HG03439 (cell line): ENCODE measurements around the gene ZNF488.

Experiments
- ATAC-seq: cut with Tn5 transposase; IDR thresholded peaks from one replicate; pipeline ENCODE4 v1.9.1; 2021; ENCODE audit warnings: mild to moderate bottlenecking, moderate library complexity; ENCODE audit not compliant: unreplicated experiment

The ZNF488 gene

GRCh38 chr10:47332371-47332770 is 51.7 kb downstream of the ZNF488 start:
- ATAC-seq, result no peak

GRCh38 chr10:47331954-47332353 is 52.1 kb downstream of the ZNF488 start:
- ATAC-seq, result no peak

- ATAC-seq, result no peak
Observed at GRCh38 chr10:47331491-47331890, 52.6 kb downstream of the ZNF488 start.

- ATAC-seq, result no peak
Observed at GRCh38 chr10:47330804-47331203, 53.3 kb downstream of the ZNF488 start.

GRCh38 chr10:47330366-47330765 is 53.7 kb downstream of the ZNF488 start:
- ATAC-seq, result no peak

GRCh38 chr10:47329855-47330254 is 54.2 kb downstream of the ZNF488 start:
- ATAC-seq, result no peak

GRCh38 chr10:47326927-47327330 is 57.2 kb downstream of the ZNF488 start:
- ATAC-seq, result no peak

- no peak for ATAC-seq
Observed at GRCh38 chr10:47326306-47326926, 57.7 kb downstream of the ZNF488 start.

- no peak for ATAC-seq
Observed at GRCh38 chr10:47325303-47326291, 58.5 kb downstream of the ZNF488 start.

- ATAC-seq, result no peak
Observed at GRCh38 chr10:47323636-47324296, 60.3 kb downstream of the ZNF488 start.

- no peak for ATAC-seq
Observed at GRCh38 chr10:47323087-47323486, 61.0 kb downstream of the ZNF488 start.

- no peak for ATAC-seq
Observed at GRCh38 chr10:47322300-47323061, 61.6 kb downstream of the ZNF488 start, which contains the start of gene GDF2. Gene GDF2, plus strand, starts transcription at chr10:47322454. Its CDS starts 215 bp downstream, at chr10:47322669.

GRCh38 chr10:47321521-47322195 is 62.4 kb downstream of the ZNF488 start:
- no peak for ATAC-seq

- no peak for ATAC-seq
Observed at GRCh38 chr10:47320812-47321211, 63.3 kb downstream of the ZNF488 start.

- no peak for ATAC-seq
Observed at GRCh38 chr10:47319784-47320183, 64.3 kb downstream of the ZNF488 start.

- ATAC-seq, result no peak
Observed at GRCh38 chr10:47318706-47319105, 65.4 kb downstream of the ZNF488 start.

- no peak for ATAC-seq
Observed at GRCh38 chr10:47317251-47317650, 66.8 kb downstream of the ZNF488 start.

GRCh38 chr10:47316131-47316530 is 68.0 kb downstream of the ZNF488 start:
- no peak for ATAC-seq
